Measurements from ENCODE around the gene PIAS1.

PIAS1 gene

GRCh38 chr15:68228143-68228970, 174.2 kb downstream of the PIAS1 start:
- DNase-seq (ENCODE audit: low read depth): no peak
- H3K4me3 ChIP-seq (ENCODE audit: control insufficient read depth, low read depth, low read length): peak overlapping the region; percentile 83
- no peak for TF ChIP-seq CTCF (IDR thresholded peaks at IDR 0.05; ENCODE audit: control insufficient read depth, insufficient read depth, low read depth, low read length, missing control alignments)

- no peak for DNase-seq (ENCODE audit: low read depth)
- H3K4me3 ChIP-seq (ENCODE audit: control insufficient read depth, low read depth, low read length): peak overlapping the region; percentile 83
- TF ChIP-seq CTCF (IDR thresholded peaks at IDR 0.05; ENCODE audit: control insufficient read depth, insufficient read depth, low read depth, low read length, missing control alignments): no peak
These were observed 174.9 kb downstream of the PIAS1 start for GRCh38 chr15:68228971-68229385.

GRCh38 chr15:68229386-68230156, 175.5 kb downstream of the PIAS1 start, which contains the start of gene CLN6:
CLN6 (minus strand) TSS chr15:68229728; CDS start chr15:68229584, 144 bp downstream.
- H3K4me3 ChIP-seq (ENCODE audit: control insufficient read depth, low read depth, low read length): peak within 1 kb of the TSS; percentile 83
- no peak for TF ChIP-seq CTCF (IDR thresholded peaks at IDR 0.05; ENCODE audit: control insufficient read depth, insufficient read depth, low read depth, low read length, missing control alignments)
- peak; percentile 32 for DNase-seq (ENCODE audit: low read depth)

- no peak for TF ChIP-seq CTCF (IDR thresholded peaks at IDR 0.05; ENCODE audit: control insufficient read depth, insufficient read depth, low read depth, low read length, missing control alignments)
- peak overlapping the region; percentile 83 for H3K4me3 ChIP-seq (ENCODE audit: control insufficient read depth, low read depth, low read length)
- DNase-seq (ENCODE audit: low read depth): no peak
These were observed 176.3 kb downstream of the PIAS1 start for GRCh38 chr15:68230157-68231100.

GRCh38 chr15:68231102-68231818, 177.1 kb downstream of the PIAS1 start:
- TF ChIP-seq CTCF (IDR thresholded peaks at IDR 0.05; ENCODE audit: control insufficient read depth, insufficient read depth, low read depth, low read length, missing control alignments): no peak
- H3K4me3 ChIP-seq (ENCODE audit: control insufficient read depth, low read depth, low read length): no peak overlapping the region
- DNase-seq (ENCODE audit: low read depth): no peak
